HepG2 (cell line): Measurements from ENCODE around the gene ARL6IP4. TPM values are rescaled to one million over a fixed set of nuclear protein-coding genes. Genes with fewer than 3 reads are reported as not detected.

Source experiments
- ETV5 ChIP-seq: IDR thresholded peaks from 2 replicates; pipeline ENCODE4 v1.6.1; 2018; ENCODE audit warnings: missing biosample characterization, missing genetic modification reagents, inconsistent platforms, borderline replicate concordance
- GTF3A ChIP-seq: sonication (generic); formaldehyde crosslinking; conservative IDR thresholded peaks from 2 replicates; pipeline ENCODE4 v1.4.0; 2020; ENCODE audit warnings: mild to moderate bottlenecking, missing genetic modification reagents
- HIC2 ChIP-seq: sonication (generic); formaldehyde crosslinking; IDR thresholded peaks from 2 replicates; pipeline ENCODE4 v1.9.0; 2022; ENCODE audit warnings: low read depth, missing genetic modification reagents
- HNRNPK ChIP-seq: fragments of 200-400 bp; formaldehyde crosslinking; IDR thresholded peaks from 2 replicates; pipeline ENCODE4 v1.6.1; 2018; ENCODE audit warnings: low read length, low read depth, moderate library complexity, mild to moderate bottlenecking; ENCODE audit not compliant: poor library complexity, severe bottlenecking
- MEIS1 ChIP-seq: sonication (generic); formaldehyde crosslinking; IDR thresholded peaks from 2 replicates; pipeline ENCODE4 v1.9.0; 2021; ENCODE audit warnings: mild to moderate bottlenecking, missing genetic modification reagents, moderate library complexity, borderline replicate concordance
- MYC ChIP-seq: sonication (generic); formaldehyde crosslinking; IDR thresholded peaks from 2 replicates; pipeline ENCODE4 v1.9.0; 2021; ENCODE audit warnings: missing genetic modification reagents, borderline replicate concordance
- PAXIP1 ChIP-seq: sonication (generic); formaldehyde crosslinking; conservative IDR thresholded peaks from 2 replicates; pipeline ENCODE4 v1.4.0; 2020; ENCODE audit warnings: mild to moderate bottlenecking, missing genetic modification reagents, moderate library complexity
- SAP130 ChIP-seq: IDR thresholded peaks from 2 replicates; pipeline ENCODE4 v1.6.1; 2016; ENCODE audit warnings: low read depth
- SP1 ChIP-seq, 2 experiments: fragments of 450-650 bp in 1 of 2; sonication (generic) in 1 of 2; formaldehyde crosslinking in 1 of 2; IDR thresholded peaks; 2 replicates each; pipeline versions ENCODE4 v1.4.0 to v1.6.1; 2016 to 2020; ENCODE audit warnings: missing genetic modification reagents in 1 of 2
- SRY ChIP-seq: sonication (generic); formaldehyde crosslinking; IDR thresholded peaks from 2 replicates; pipeline ENCODE4 v1.8.0; 2022; ENCODE audit warnings: mild to moderate bottlenecking, missing genetic modification reagents
- TMF1 ChIP-seq: sonication (generic); formaldehyde crosslinking; IDR thresholded peaks from 2 replicates; pipeline ENCODE4 v1.8.1; 2022; ENCODE audit warnings: low read depth, missing genetic modification reagents
- ZBTB1 ChIP-seq: sonication (generic); formaldehyde crosslinking; IDR thresholded peaks from 2 replicates; pipeline ENCODE4 v1.4.0; 2020; ENCODE audit warnings: missing genetic modification reagents, borderline replicate concordance
- ZBTB26 ChIP-seq: IDR thresholded peaks from 2 replicates; pipeline ENCODE4 v1.6.1; 2016; ENCODE audit warnings: missing compliant biosample characterization, missing genetic modification reagents, borderline replicate concordance
- ZBTB7A ChIP-seq: sonication (generic); formaldehyde crosslinking; IDR thresholded peaks from 2 replicates; pipeline ENCODE4 v1.8.0; 2022; ENCODE audit warnings: mild to moderate bottlenecking, missing genetic modification reagents
- ZFP1 ChIP-seq: IDR thresholded peaks from 2 replicates; pipeline ENCODE4 v1.6.1; 2016
- ZNF180 ChIP-seq: sonication (generic); formaldehyde crosslinking; IDR thresholded peaks from 2 replicates; pipeline ENCODE4 v1.4.0; 2020; ENCODE audit warnings: low read depth, missing genetic modification reagents, borderline replicate concordance
- ZNF552 ChIP-seq: sonication (generic); formaldehyde crosslinking; IDR thresholded peaks from 2 replicates; pipeline ENCODE4 v1.9.0; 2022; ENCODE audit warnings: missing genetic modification reagents, mild to moderate bottlenecking, borderline replicate concordance
- ZNF777 ChIP-seq: sonication (generic); formaldehyde crosslinking; IDR thresholded peaks from 2 replicates; pipeline ENCODE4 v1.4.0; 2020; ENCODE audit warnings: missing genetic modification reagents
- ZNF816 ChIP-seq: sonication (generic); formaldehyde crosslinking; IDR thresholded peaks from 2 replicates; pipeline ENCODE4 v1.8.0; 2022; ENCODE audit warnings: missing genetic modification reagents, mild to moderate bottlenecking, borderline replicate concordance
- polyA plus RNA-seq, 8 experiments: library from polyadenylated mRNA; depleted of rRNA in 3 of 8; stranded (reverse) in 7 of 8; unstranded in 1 of 8; fragments of >200 nt; fragmentation: Illumina TruSeq in 4 of 8; extraction: Trizol in 4 of 8; gene quantifications; 2 replicates each; pipeline versions ENCODE4 v1.2.1 to v1.2.3, GENCODE V29; 2011 to 2016; ENCODE audit warnings: low read depth in 4 of 8, missing spikeins in 1 of 8, mixed read lengths in 1 of 8; ENCODE audit not compliant: insufficient read depth in 1 of 8
- total RNA-seq, 5 experiments: library from RNA; depleted of rRNA; stranded (reverse); fragments of >200 nt; fragmentation: Illumina TruSeq; extraction: Trizol; gene quantifications; 2 replicates each; pipeline ENCODE4 v1.2.3, GENCODE V29; 2016; ENCODE audit warnings: low read depth in 1 of 5
- TF ChIP-seq, protein P1 (sequence below): sonication (generic); formaldehyde crosslinking; IDR thresholded peaks from 2 replicates; pipeline ENCODE4 v1.8.1; 2023; ENCODE audit warnings: mild to moderate bottlenecking, missing genetic modification reagents

ARL6IP4 gene
- total and polyA plus RNA-seq, 2 of the 13 experiments (the other 11 are each of a cell fraction or from before 2014, with no cell fraction given): 155 to 220 TPM

GRCh38 chr12:122980183-122981035, at the start of gene ARL6IP4 (continued):
- TF ChIP-seq MEIS1 (CRISPR knock-in tag) (no peak; the same call in 1 of the 2 replicates), ZFP1 (CRISPR knock-in tag) (no peak), ETV5 (CRISPR knock-in tag) (peak; percentile 67), ZBTB1 (CRISPR knock-in tag) (no peak), ZNF552 (CRISPR knock-in tag) (no peak), SP1 (IDR thresholded peaks at IDR 0.05) (no peak), SP1 (CRISPR knock-in tag; IDR thresholded peaks at IDR 0.05) (peak; percentile 19; the same call in 1 of the 2 replicates), MYC (CRISPR knock-in tag) (peak; percentile 10; the same call in 1 of the 2 replicates), ZNF180 (CRISPR knock-in tag) (no peak), ZNF777 (CRISPR knock-in tag) (peak; percentile 76), ZBTB26 (CRISPR knock-in tag) (no peak), ZBTB7A (CRISPR knock-in tag) (peak; percentile 80; the same call in 1 of the 2 replicates), ZNF816 (CRISPR knock-in tag) (no peak), GTF3A (CRISPR knock-in tag) (no peak), SRY (CRISPR knock-in tag) (peak; percentile 69; the same call in 1 of the 2 replicates), SAP130 (CRISPR knock-in tag) (peak; percentile 69), TMF1 (CRISPR knock-in tag) (peak; percentile 92; the same call in 1 of the 2 replicates), HNRNPK (peak; percentile 57), PAXIP1 (0 out of 2 replicates have a peak, but pooled peaks have one; percentile 18), HIC2 (CRISPR knock-in tag) (0 out of 2 replicates have a peak, but pooled peaks have one; percentile 48)
- TF ChIP-seq, protein P1, sequence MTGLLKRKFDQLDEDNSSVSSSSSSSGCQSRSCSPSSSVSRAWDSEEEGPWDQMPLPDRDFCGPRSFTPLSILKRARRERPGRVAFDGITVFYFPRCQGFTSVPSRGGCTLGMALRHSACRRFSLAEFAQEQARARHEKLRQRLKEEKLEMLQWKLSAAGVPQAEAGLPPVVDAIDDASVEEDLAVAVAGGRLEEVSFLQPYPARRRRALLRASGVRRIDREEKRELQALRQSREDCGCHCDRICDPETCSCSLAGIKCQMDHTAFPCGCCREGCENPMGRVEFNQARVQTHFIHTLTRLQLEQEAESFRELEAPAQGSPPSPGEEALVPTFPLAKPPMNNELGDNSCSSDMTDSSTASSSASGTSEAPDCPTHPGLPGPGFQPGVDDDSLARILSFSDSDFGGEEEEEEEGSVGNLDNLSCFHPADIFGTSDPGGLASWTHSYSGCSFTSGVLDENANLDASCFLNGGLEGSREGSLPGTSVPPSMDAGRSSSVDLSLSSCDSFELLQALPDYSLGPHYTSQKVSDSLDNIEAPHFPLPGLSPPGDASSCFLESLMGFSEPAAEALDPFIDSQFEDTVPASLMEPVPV (CRISPR knock-in tag): peak; percentile 86
